ACC112 (cell line): ENCODE results near the gene APMAP.

ENCODE experiments used
- H2AFZ ChIP-seq: fragments of 200-600 bp; sonication (generic); one replicate; pipeline ENCODE4 v1.6.0; 2017; ENCODE audit warnings: antibody characterized with exemption, low read length; ENCODE audit not compliant: unreplicated experiment
- H3K27ac ChIP-seq: fragments of 200-600 bp; sonication (generic); 2 replicates; pipeline ENCODE4 v1.5.1; 2014; ENCODE audit warnings: low read depth, mild to moderate bottlenecking, antibody characterized with exemption, low read length, moderate library complexity
- H3K27me3 ChIP-seq: fragments of 200-600 bp; sonication (generic); 2 replicates; pipeline ENCODE4 v1.6.1; 2014; ENCODE audit warnings: mild to moderate bottlenecking, antibody characterized with exemption, low read length, moderate library complexity, mixed read lengths; ENCODE audit not compliant: insufficient read depth
- H3K36me3 ChIP-seq: fragments of 200-600 bp; sonication (generic); 2 replicates; pipeline ENCODE4 v1.6.1; 2016; ENCODE audit warnings: mild to moderate bottlenecking, antibody characterized with exemption, low read length, moderate library complexity, mixed read lengths; ENCODE audit not compliant: insufficient read depth
- H3K4me1 ChIP-seq: fragments of 200-600 bp; sonication (generic); one replicate; pipeline ENCODE4 v1.6.1; 2016; ENCODE audit warnings: low read length, mixed read lengths; ENCODE audit not compliant: insufficient read depth, unreplicated experiment, control insufficient read depth
- H3K4me3 ChIP-seq: fragments of 200-600 bp; sonication (generic); 2 replicates; pipeline ENCODE4 v1.5.1; 2014; ENCODE audit warnings: mild to moderate bottlenecking, low read depth, low read length
- H3K79me2 ChIP-seq: fragments of 200-600 bp; sonication (generic); one replicate; pipeline ENCODE4 v1.6.0; 2016; ENCODE audit warnings: low read length; ENCODE audit not compliant: control insufficient read depth, unreplicated experiment, insufficient read depth

Gene APMAP

DNA sequence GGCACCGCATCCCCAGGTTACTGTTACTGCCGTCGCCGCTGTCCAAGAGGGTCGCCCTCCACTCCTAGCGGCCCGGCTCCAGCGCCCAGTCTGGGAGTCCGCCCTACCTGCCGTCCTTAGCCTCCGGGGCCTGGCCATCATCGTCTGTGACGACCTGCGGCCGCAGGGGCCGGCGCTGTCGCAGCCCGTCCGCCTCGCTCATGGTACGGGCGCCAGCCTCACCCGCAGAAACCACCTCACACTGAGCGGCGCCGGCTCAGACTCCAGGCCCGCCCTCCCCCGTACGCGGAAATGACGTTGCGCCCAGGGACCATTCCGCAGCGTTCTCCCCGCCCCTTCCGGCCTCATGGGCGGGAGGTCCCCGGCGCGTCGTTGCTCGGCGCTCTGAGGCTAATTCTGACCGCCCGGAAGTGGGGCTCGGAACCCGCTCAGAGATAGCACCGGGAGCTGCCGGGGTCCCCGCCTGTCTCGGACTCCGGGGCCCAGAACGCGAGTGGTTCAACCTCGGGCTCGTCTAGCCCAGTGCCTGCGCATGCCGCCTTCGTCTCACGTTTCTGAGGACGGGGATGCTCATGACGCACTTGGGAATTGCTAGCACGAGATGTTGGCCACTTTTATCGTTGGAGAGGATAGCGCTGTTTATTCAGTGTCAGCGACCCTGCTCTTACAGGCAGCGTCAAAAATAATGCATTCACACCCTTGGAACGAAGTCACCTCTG lies at the start of gene APMAP:
Gene APMAP, minus strand, starts transcription at position 265 of the 719 bp plus-strand sequence. Its CDS starts 63 bp downstream, at position 202.
- Histone ChIP-seq H3K4me1 (peaks cover 37% of the 10 kb centered on the region), H3K27ac (peak within 1 kb of the TSS; percentile 86), H3K27me3 (peaks cover 3% of the 10 kb centered on the region; the same call in 1 of the 2 replicates), H3K36me3 (no peaks in the 10 kb centered on the region), H3K4me3 (peak within 1 kb of the TSS; percentile 91), H3K79me2 (peaks cover 39% of the 10 kb centered on the region), H2AFZ (peak within 1 kb of the TSS; percentile 90)

DNA sequence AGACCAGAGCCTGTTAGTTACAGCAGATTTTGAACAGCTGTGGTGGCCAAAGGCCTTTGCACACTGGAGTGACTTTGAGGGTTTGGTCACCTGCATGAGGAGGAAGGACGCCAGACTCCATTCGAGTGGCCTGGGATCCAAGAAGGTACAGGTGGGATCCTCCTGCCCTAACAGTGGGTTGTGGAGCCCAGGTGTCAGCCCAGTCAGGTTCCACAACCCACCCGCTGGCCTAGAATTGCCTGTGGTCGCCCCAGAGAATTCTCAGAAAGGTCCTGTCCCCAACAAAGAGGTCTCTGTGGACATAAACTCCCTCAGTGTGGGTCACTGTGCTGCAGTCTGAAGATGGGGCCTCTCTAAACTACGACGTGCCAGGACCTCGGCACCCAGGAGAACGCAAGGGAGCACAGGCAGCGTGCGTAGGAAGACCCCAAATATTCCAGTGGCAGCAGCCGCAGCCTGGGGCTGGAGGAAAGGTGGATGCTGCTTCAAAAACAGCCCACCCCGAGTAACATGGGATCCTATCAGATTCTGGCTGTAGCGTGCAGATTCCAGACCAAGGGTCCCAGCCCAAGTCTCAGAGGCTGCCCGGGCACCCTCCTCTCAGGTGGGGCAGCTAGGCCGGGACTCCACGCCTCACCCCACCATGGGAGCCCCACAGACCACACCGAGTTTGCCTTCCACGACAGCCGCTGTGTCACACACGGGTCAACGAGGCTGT lies 49.4 kb upstream of the APMAP start:
- Histone ChIP-seq H3K79me2 (no peaks in the 10 kb centered on the region), H3K4me1 (peaks cover 11% of the 10 kb centered on the region), H2AFZ (no peak overlapping the region), H3K27me3 (no peaks in the 10 kb centered on the region), H3K36me3 (no peaks in the 10 kb centered on the region), H3K4me3 (no peak overlapping the region), H3K27ac (no peak overlapping the region)

DNA sequence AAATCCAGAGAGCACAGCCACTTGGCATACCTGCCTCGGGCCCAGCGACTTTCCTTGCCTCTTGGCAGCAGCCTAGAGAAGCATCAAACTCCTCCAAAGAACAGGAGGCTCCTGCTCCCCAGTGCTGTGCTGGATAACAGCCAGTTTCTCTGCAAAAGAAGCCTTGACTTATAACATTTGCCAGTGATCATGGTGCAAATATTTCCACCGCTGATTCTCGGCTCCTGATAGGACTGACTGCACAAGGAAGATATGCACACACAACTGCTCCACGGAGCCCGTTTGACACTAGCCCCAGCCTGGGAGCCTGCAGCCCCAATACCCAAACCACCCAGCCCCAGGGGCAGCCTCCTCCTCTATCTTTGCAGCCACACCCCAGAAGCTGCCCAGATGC lies 47.9 kb upstream of the APMAP start:
- Histone ChIP-seq H3K27me3 (no peaks in the 10 kb centered on the region), H2AFZ (no peak overlapping the region), H3K4me3 (no peak overlapping the region), H3K4me1 (peaks cover 11% of the 10 kb centered on the region), H3K36me3 (no peaks in the 10 kb centered on the region), H3K79me2 (no peaks in the 10 kb centered on the region), H3K27ac (no peak overlapping the region)

GRCh38 chr20:25039697-25040437 lies 47.3 kb upstream of the APMAP start:
- no peaks in the 10 kb centered on the region for H3K79me2 ChIP-seq
- no peak overlapping the region for H3K27ac ChIP-seq
- H3K27me3 ChIP-seq: no peaks in the 10 kb centered on the region
- no peak overlapping the region for H2AFZ ChIP-seq
- H3K36me3 ChIP-seq: no peaks in the 10 kb centered on the region
- H3K4me1 ChIP-seq: peaks cover 11% of the 10 kb centered on the region
- H3K4me3 ChIP-seq: no peak overlapping the region

DNA sequence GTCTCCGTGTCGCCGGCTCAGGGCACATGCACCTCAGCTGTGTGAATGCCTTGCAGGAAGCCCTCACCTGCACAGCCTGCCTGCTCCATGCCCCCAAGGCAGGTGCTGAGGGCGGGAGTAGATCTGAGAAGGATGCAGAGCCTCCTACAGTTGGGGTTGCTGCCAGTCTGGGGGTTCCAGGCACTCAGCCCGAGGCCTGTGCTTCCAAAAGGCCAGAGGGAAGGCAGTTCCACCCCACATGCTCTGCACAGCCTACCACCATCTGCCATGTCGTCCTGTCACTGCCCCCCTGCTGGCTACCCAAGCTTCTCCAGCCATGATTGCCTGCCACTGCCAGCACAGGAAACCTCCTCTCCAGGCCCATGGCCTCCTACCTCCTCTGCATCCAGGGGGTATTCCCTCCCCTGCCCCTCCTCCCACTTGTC lies 46.1 kb upstream of the APMAP start:
- H3K36me3 ChIP-seq: no peaks in the 10 kb centered on the region
- H3K79me2 ChIP-seq: no peaks in the 10 kb centered on the region
- H2AFZ ChIP-seq: no peak overlapping the region
- H3K27me3 ChIP-seq: no peaks in the 10 kb centered on the region
- H3K4me3 ChIP-seq: no peak overlapping the region
- H3K27ac ChIP-seq: no peak overlapping the region
- peaks cover 11% of the 10 kb centered on the region for H3K4me1 ChIP-seq

- no peaks in the 10 kb centered on the region for H3K27me3 ChIP-seq
- H3K79me2 ChIP-seq: no peaks in the 10 kb centered on the region
- no peak overlapping the region for H3K27ac ChIP-seq
- H3K4me1 ChIP-seq: peaks cover 11% of the 10 kb centered on the region
- no peak overlapping the region for H2AFZ ChIP-seq
- no peaks in the 10 kb centered on the region for H3K36me3 ChIP-seq
- no peak overlapping the region for H3K4me3 ChIP-seq
These were observed 45.5 kb upstream of the APMAP start for GRCh38 chr20:25038103-25038410.

DNA sequence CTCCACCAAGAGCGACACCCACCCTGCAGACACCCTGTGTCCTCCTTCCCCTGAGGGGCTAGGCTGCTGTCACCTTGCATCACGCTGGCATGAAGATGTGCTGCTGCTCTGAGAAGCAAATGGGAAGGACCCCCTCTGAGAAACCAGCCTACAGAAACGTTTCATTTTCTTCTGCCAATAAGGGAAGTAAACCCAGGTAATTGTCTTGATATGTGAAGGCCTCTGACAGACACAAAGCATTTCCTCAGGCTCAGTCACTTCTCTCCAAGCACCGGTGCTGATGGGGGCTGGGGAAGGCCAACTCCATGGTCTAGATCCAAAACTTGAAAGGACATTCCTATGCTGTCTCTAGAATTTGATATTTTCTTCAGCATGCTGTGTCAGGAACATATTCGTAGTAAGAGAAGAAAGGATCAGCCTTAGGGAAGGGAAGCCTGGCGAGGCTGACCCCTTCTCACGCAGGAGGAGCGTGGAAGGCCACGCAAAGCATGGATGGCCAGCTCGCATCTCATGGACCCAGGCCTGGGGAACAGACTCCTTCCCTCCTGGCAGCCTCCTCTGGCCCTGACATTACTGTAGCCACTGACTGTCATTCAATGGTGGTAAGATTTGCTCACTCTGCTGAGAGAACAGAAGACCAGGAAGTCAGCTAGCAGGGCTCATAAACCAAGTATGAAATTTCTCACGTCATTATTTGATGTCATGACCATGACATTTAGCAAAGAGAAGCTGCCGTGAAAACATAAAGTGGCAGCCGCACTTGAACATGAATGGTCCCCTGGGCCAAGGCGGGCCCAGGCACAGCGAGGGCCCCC lies 44.9 kb upstream of the APMAP start:
- H3K27ac ChIP-seq: no peak overlapping the region
- peaks cover 11% of the 10 kb centered on the region for H3K4me1 ChIP-seq

DNA sequence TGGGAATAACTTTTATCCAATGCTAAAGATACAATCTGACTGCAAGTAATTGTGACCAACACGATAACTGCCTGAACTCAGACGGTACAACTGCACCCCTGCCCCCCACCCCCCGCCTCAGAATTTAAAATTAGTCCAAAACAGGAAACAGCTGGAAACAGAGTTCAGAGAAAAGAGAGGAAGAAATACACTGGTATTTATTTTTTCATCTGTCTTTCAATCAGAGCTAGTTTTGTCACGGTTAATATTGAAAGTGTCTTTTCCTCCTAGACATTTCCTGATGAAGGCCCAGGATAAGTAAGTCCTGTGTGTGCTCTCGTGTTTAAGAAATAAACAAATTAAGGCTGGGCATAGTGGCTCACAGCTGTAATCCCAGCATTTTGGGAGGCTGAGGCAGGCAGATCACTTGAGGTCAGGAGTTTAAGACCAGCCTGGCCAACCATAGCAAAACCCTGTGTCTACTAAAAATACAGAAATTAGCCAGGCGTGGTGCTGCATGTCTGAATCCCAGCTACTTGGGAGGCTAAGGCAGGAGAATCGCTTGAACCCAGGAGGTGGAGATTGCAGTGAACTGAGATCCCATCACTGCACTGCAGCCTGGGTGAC lies 43.9 kb upstream of the APMAP start:
- no peak overlapping the region for H3K27ac ChIP-seq
- no peak overlapping the region for H3K4me3 ChIP-seq
- H3K27me3 ChIP-seq: no peaks in the 10 kb centered on the region
- H3K4me1 ChIP-seq: peaks cover 11% of the 10 kb centered on the region
- no peaks in the 10 kb centered on the region for H3K36me3 ChIP-seq
- H3K79me2 ChIP-seq: no peaks in the 10 kb centered on the region
- H2AFZ ChIP-seq: no peak overlapping the region

More for the DNA sequence above, 44.9 kb upstream of the APMAP start:
- H3K4me3 ChIP-seq: no peak overlapping the region
- no peaks in the 10 kb centered on the region for H3K36me3 ChIP-seq
- H2AFZ ChIP-seq: no peak overlapping the region
- H3K27me3 ChIP-seq: no peaks in the 10 kb centered on the region
- H3K79me2 ChIP-seq: no peaks in the 10 kb centered on the region

DNA sequence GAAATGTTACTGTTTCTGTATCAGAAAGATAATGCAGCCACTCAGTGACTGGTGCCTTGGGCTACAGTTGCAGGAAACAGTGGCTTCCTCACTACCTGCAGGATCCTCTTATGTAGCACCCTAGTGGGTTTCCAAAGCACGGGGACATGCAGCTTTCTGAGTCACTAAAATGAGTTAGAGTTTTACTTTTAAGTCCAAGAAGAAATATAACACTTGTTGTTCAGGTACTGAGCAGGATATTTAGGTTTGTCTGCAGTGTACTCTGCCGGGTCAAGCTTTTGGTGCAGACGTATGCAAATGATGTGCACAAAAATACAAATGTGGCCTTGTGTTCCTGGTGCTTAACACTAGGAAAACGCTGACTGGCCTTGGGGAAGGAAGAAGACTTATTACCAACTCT lies 43.4 kb upstream of the APMAP start:
- no peak overlapping the region for H3K27ac ChIP-seq
- no peaks in the 10 kb centered on the region for H3K79me2 ChIP-seq
- H3K27me3 ChIP-seq: no peaks in the 10 kb centered on the region
- peaks cover 11% of the 10 kb centered on the region for H3K4me1 ChIP-seq
- H3K36me3 ChIP-seq: no peaks in the 10 kb centered on the region
- no peak overlapping the region for H3K4me3 ChIP-seq
- no peak overlapping the region for H2AFZ ChIP-seq

GRCh38 chr20:25033924-25034300 lies 41.4 kb upstream of the APMAP start:
- Histone ChIP-seq H3K27ac (no peak overlapping the region), H3K79me2 (no peaks in the 10 kb centered on the region), H3K27me3 (no peaks in the 10 kb centered on the region), H3K4me3 (no peak overlapping the region), H2AFZ (no peak overlapping the region), H3K4me1 (no peaks in the 10 kb centered on the region), H3K36me3 (no peaks in the 10 kb centered on the region)
